GM20431 (cell line): ENCODE data around the gene ATIC.
"Not testable (repeated sequence)": the region's sequence is repeated elsewhere in the genome, so short reads cannot be mapped to it uniquely, and the experiment has no call there.

Source experiments
- in situ Hi-C: fragments of 300-500 bp; cut with MseI, MboI; formaldehyde crosslinking; loops from one replicate; pipeline ENCODE4 v1.15.0; 2020; ENCODE audit warnings: low sequenced_read_pairs; ENCODE audit not compliant: unreplicated experiment

Gene ATIC

GRCh38 chr2:215358891-215359575 is 47.2 kb downstream of the ATIC start:
- in situ Hi-C loops, result no loop called here

DNA sequence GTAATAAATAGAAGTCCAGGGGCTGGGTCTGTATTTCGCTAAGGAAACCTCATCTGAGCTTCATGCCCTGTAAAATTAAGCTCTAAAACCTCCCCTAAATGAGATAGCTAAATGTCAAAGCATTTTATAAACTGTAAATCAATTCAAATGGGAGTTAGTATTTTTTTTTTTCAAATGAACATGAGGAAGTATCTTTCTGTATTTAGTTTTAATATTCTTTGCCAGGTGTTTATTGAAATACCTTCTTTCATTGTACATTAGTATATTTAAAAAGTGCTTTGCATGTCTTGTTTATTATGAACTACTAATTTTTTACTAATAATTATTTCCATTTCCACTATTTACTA is 47.7 kb downstream of the ATIC start:
- in situ Hi-C loops, result no loop called here

DNA sequence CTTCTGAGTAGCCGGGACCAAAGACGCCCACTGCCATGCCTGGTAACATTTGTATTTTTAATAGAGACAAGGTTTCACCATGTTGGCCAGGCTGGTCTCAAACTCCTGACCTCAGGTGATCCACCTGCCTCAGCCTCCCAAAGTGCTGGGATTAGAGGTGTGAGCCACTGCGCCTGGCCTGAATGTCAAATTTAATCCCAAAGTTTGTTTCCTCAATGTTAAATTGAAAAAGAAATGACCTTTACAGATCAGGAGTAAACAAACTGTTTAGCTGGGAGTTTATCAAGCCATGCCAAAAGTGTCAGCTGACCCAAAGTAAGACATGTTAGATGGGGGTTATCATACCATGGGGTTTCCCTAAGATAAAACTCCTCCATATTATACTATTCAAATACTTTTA is 48.2 kb downstream of the ATIC start:
- in situ Hi-C loops, result not testable (repeated sequence)

DNA sequence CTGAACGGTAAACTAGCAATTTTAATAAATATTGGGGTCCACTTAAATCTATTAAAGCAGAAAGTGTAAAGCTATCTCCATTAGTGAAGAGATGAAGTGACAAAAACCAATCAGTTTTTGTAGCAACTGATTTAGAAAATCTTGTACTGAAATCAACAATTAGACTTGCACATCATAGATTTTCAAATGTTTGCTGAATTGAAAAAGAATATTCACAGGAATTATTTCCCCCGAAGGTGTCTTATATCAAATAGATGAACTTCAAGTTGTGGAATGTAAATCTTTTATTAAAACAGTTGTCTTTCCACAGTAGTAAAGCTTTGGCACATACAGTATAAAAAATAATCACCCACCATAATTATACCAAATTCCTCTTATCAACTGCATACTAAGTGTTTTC is 48.7 kb downstream of the ATIC start:
- in situ Hi-C loops, result no loop called here

GRCh38 chr2:215361211-215361875 is 49.5 kb downstream of the ATIC start:
- in situ Hi-C loops, result no loop called here

DNA sequence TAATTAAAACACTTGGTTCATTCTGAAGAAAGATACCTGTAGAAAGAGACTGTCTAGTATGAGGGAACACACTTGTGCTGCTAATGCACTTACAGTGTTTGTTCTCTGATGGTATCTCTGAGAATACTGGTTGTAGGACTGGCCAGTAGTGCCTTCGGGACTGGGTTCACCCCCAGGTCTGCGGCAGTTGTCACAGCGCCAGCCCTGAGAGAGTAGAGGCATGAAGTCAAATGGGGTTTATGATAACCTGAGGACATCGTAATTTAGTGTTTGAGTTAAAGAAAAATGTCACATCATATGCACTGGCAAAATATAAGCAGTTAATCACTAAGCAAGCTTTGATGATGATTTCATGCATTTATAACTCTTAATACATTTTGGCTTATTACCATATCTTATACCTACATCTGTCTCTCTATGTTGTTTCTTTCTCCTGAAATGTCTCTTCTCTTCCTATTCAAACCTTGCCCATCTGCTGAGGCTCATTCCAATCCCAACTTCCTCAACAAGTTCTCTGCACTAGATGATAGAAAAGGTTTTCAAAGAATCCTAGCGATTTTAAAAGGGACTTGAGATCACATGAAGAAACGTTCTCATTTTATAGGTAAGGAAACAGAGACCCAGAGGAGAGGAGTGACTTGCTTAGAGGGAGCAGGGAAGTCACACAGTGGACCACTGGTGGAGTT is 50.2 kb downstream of the ATIC start:
- in situ Hi-C loops, result no loop called here

GRCh38 chr2:215362562-215362904 is 50.7 kb downstream of the ATIC start:
- in situ Hi-C loops, result no loop called here

GRCh38 chr2:215363039-215363438 is 51.2 kb downstream of the ATIC start:
- in situ Hi-C loops, result no loop called here

DNA sequence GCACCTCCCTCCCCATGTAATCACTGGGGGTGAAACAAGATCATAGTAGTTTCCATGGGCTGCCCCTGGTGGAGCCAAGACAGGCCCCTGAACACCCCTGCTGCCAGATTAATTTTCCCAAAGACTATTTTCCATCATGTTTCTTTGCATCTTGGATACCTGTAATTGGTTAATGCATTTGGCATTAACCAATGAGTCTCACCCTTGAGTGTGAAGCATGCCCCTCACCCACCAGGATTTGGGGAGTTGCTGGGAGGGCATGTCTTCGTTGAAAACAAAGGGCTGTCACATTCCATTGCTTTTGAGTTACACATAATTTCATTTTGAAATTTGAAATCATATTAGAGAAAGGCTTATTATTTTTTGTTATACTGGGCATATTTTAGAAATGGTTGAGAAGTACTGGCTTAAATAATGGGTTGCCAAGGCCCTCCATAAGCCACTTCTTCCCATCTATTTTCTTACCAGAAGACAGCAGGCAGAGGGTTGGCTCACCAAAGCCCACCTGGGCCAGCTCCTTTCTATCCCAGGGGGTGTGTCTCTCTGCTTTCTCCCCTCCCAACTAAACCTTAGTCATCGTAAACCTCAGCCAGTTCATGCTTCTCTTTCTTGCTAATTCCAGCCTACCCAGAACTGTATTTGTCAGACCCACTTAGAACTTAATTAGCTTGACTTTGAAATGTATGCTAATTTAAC is 51.8 kb downstream of the ATIC start:
- in situ Hi-C loops, result no loop called here

DNA sequence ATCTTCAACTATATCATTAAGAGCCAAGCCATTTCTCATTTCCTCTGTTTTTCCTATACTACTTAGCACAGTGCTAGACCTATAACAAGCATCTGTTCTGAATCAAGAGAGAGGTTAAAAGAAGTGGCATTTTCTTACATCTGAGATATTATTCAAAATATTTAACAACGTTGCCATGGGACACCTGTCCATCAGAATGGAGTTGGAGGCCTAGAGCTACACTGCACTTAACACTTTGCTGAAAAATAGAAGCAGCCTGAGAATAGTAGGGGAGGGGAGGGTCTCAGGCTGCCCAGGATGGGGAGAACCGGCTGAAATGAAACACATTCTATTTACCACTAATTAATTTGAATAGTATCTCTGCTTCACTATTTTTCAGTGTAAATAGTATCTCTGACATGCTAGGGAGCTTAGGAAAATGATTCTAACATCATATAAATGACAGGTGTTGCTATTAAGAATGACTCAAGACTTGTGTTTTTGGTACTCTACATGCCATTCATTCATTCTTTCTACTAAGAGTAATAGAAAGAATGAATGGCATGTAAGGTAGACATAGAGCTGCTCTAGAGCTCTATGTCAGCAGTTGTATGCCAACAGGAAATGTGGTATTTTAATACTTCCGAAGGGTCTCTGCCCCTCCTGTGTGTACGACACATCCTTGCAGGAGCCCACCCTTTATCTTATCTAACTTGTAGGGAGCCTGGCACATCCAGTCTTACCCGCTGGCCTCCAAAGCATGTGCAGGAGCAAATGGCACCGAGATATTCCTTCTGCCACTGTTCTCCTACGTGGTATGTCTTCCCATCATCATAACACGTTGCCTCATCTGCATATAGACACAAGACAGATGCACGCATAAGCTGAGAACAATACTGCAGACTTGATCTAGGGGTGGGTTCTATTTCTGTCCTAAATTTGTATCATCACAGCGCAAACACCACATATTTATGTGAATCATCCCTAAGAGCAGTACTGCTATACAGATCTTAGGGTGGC is 52.6 kb downstream of the ATIC start:
- in situ Hi-C loops, result no loop called here

GRCh38 chr2:215365184-215365658 is 53.4 kb downstream of the ATIC start:
- in situ Hi-C loops, result no loop called here

GRCh38 chr2:215366440-215367032 is 54.7 kb downstream of the ATIC start:
- in situ Hi-C loops, result no loop called here

DNA sequence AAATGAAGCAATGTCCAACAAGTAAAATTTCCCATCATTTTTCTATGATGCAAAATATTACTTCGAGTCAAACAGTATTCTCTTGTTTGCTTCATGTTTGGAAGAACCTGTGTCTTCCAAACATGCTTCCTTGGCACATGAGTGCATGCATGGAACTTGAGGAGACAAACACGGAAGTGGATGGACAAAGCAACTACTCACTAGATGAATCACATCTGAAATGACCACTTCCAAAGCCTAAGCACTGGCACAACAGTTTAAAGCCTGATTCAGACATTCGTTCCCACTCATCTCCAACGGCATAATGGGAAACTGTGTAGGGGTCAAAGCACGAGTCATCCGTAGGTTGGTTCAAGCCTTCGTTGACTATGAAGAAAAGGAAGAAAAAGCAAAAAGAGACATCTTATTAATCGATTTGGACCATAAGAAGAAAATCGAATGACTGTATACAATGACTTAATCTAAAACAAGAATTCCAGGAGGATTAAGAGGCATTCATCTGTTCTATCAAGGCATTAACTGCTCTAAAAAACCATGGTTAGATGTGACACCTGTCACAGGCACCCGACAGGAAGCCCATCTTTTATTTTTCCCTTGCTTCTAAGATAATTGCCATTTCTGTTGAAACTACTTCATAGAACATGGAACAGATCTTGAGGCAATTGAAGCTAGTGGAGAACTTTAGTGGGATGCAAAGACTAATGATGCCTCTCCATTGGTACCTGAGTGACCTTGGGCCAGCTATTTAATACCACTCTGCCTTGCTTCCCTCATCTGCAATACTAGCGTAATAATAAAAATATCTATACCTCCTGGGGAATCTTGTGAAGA is 56.0 kb downstream of the ATIC start:
- in situ Hi-C loops, result no loop called here

- in situ Hi-C loops, result no loop called here
Measured at GRCh38 chr2:215368493-215368809, 56.6 kb downstream of the ATIC start.

DNA sequence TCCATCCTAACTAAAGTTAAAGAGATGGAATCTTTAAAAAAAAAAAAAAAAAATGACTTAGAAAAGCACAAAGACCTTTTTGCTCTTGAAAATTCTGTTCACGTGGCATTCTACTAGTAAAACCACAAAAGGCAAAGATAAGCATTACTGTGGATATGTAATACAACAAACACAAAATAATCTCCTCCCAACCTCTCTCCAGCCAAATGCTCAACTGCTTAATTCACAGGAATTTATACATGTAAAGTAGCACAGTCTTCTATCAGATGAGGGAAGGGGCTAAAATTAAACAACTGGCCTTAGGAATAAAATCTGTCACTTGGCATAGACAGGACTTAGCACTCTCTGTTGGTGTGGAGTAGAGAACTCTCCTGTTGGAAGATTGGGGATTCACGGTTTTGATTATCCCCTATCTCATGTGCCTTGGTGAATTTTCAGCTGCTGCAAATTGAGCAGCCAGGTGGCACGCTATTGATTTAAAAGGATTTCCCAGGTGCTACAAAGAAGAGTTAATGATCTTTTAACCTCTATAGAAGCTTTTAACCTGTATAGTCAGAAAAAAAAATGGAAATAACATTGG is 57.4 kb downstream of the ATIC start:
- in situ Hi-C loops, result no loop called here

- in situ Hi-C loops, result no loop called here
Measured at GRCh38 chr2:215370112-215370965, 58.5 kb downstream of the ATIC start.
